HepG2 (cell line): ENCODE data around the gene PLA2G4A. TPM values are rescaled to one million over a fixed set of nuclear protein-coding genes. Genes with fewer than 3 reads are reported as not detected.

ENCODE experiments used
- ATAC-seq: fragments of 200-7000 bp; cut with Tn5 transposase; 3 replicates; pipeline ENCODE4 v1.9.1; 2020; ENCODE audit warnings: mild to moderate bottlenecking, moderate library complexity
- BruUV-seq: library from RNA; stranded (reverse); fragments of 400-500 nt; replicated peaks from 2 replicates; lab custom pipeline; 2021; lab: Mats Ljungman, UMichigan
- CTCF ChIA-PET: fragments of 300-600 bp; formaldehyde crosslinking; extraction: SDS; loops from one replicate; lab custom pipeline; 2021; ENCODE audit warnings: low total read pairs, inconsistent platforms, low intra/inter-chr PET ratio; lab: Yijun Ruan, JAX
- POLR2A ChIA-PET: fragments of 350-600 bp; sonication (Branson Sonifier 250); formaldehyde crosslinking; loops from one replicate; lab custom pipeline; 2020; ENCODE audit warnings: antibody characterized with exemption, inconsistent platforms; lab: Yijun Ruan, JAX
- DNase-seq: peaks from one replicate; pipeline ENCODE4 v3.0.0-alpha.2; 2015; ENCODE audit warnings: low spot score
- FAIRE-seq: peaks from 3 replicates; lab custom pipeline; 2011; peaks lifted over from hg19 to GRCh38; lab: Jason Lieb, UNC
- H2AFZ ChIP-seq: one replicate; pipeline ENCODE4 v1.6.1; 2011; ENCODE audit warnings: low read length, inconsistent platforms
- H3K27ac ChIP-seq: fragments of 300-600 bp; 3 replicates; pipeline ENCODE4 v1.8.0; 2011; ENCODE audit warnings: mixed run types, mild to moderate bottlenecking, mixed read lengths, low read length, inconsistent platforms; ENCODE audit not compliant: insufficient read depth; ENCODE audit errors: extremely low read length
- H3K27me3 ChIP-seq, 2 experiments: fragments of 200-600 bp in 1 of 2; 2 replicates in 1 of 2; 3 replicates in 1 of 2; pipeline versions ENCODE4 v1.6.0 to v1.8.0; 2011; ENCODE audit warnings: low read length in 2 of 2, mild to moderate bottlenecking in 2 of 2, moderate library complexity in 2 of 2, inconsistent platforms in 1 of 2; ENCODE audit not compliant: insufficient read depth in 2 of 2, control insufficient read depth in 1 of 2
- H3K36me3 ChIP-seq, 2 experiments: fragments of 200-600 bp in 1 of 2; replicated peaks in 1 of 2; 2 replicates in 1 of 2; 3 replicates in 1 of 2; pipeline versions ENCODE4 v1.5.1 to v1.8.0; 2011; ENCODE audit warnings: low read length in 2 of 2, inconsistent platforms in 1 of 2; ENCODE audit not compliant: insufficient read depth in 2 of 2, control insufficient read depth in 1 of 2
- H3K4me1 ChIP-seq: 2 replicates; pipeline ENCODE4 v1.5.1; 2012; ENCODE audit warnings: low read length, inconsistent platforms; ENCODE audit not compliant: insufficient read depth
- H3K4me2 ChIP-seq: 2 replicates; pipeline ENCODE4 v1.6.0; 2011; ENCODE audit warnings: low read depth, low read length, inconsistent platforms
- H3K4me3 ChIP-seq, 3 experiments: fragments of 200-600 bp in 1 of 3; sonication (generic), shearing (Covaris generic) in 1 of 3; replicated peaks in 1 of 3; 2 replicates each; pipeline ENCODE4 v1.5.1; 2011 to 2016; ENCODE audit warnings: low read length in 3 of 3, inconsistent platforms in 2 of 3, low read depth in 2 of 3, mild to moderate bottlenecking in 2 of 3, control low read depth in 1 of 3, mixed read lengths in 1 of 3; ENCODE audit not compliant: insufficient read depth in 1 of 3
- H3K79me2 ChIP-seq: one replicate; pipeline ENCODE4 v1.6.1; 2011; ENCODE audit warnings: low read length, inconsistent platforms; ENCODE audit not compliant: insufficient read depth
- H3K9ac ChIP-seq: 2 replicates; pipeline ENCODE4 v1.6.0; 2011; ENCODE audit warnings: mild to moderate bottlenecking, low read depth, low read length, inconsistent platforms; ENCODE audit not compliant: insufficient read depth
- H3K9me3 ChIP-seq: 2 replicates; pipeline ENCODE4 v1.5.1; 2012; ENCODE audit warnings: mild to moderate bottlenecking, low read length
- H4K20me1 ChIP-seq: 2 replicates; pipeline ENCODE4 v1.6.0; 2011; ENCODE audit warnings: inconsistent platforms, mild to moderate bottlenecking, low read length, moderate library complexity; ENCODE audit not compliant: insufficient read depth
- ATAD3A ChIP-seq: sonication (generic); formaldehyde crosslinking; IDR thresholded peaks from 2 replicates; pipeline ENCODE4 v1.4.0; 2020; ENCODE audit warnings: missing genetic modification reagents
- GZF1 ChIP-seq: sonication (generic); formaldehyde crosslinking; IDR thresholded peaks from 2 replicates; pipeline ENCODE4 v1.5.1; 2020; ENCODE audit warnings: mild to moderate bottlenecking, missing genetic modification reagents
- NFKBIZ ChIP-seq: IDR thresholded peaks from 2 replicates; pipeline ENCODE4 v1.6.1; 2018; ENCODE audit warnings: missing genetic modification reagents, missing compliant biosample characterization
- NR2C2 ChIP-seq: sonication (generic); formaldehyde crosslinking; IDR thresholded peaks from 2 replicates; pipeline ENCODE4 v1.4.0; 2020; ENCODE audit warnings: missing genetic modification reagents, mild to moderate bottlenecking, moderate library complexity, borderline replicate concordance
- NRL ChIP-seq: sonication (generic); formaldehyde crosslinking; IDR thresholded peaks from 2 replicates; pipeline ENCODE4 v1.5.0; 2020; ENCODE audit warnings: missing genetic modification reagents, mild to moderate bottlenecking, moderate library complexity, borderline replicate concordance
- PCBP2 ChIP-seq: fragments of 200-400 bp; formaldehyde crosslinking; optimal IDR thresholded peaks from 2 replicates; pipeline ENCODE3; 2018; ENCODE audit warnings: low read length, low read depth; ENCODE audit not compliant: poor library complexity, severe bottlenecking
- RORA ChIP-seq: sonication (generic); formaldehyde crosslinking; IDR thresholded peaks from 2 replicates; pipeline ENCODE4 v1.5.0; 2020; ENCODE audit warnings: mild to moderate bottlenecking, missing genetic modification reagents, moderate library complexity
- SALL2 ChIP-seq: sonication (generic); formaldehyde crosslinking; IDR thresholded peaks from 2 replicates; pipeline ENCODE4 v1.8.1; 2023; ENCODE audit warnings: mild to moderate bottlenecking, missing genetic modification reagents, inconsistent platforms
- STAT6 ChIP-seq: sonication (generic); formaldehyde crosslinking; IDR thresholded peaks from 2 replicates; pipeline ENCODE4 v1.4.0; 2020; ENCODE audit warnings: missing genetic modification reagents, mild to moderate bottlenecking, borderline replicate concordance
- ZNF24 ChIP-seq: fragments of 450-650 bp; IDR thresholded peaks from 2 replicates; pipeline ENCODE4 v1.6.1; 2017; ENCODE audit warnings: antibody characterized with exemption, mild to moderate bottlenecking
- ZNF780A ChIP-seq: sonication (generic); formaldehyde crosslinking; IDR thresholded peaks from 2 replicates; pipeline ENCODE4 v1.8.0; 2022; ENCODE audit warnings: mild to moderate bottlenecking, missing genetic modification reagents, moderate library complexity
- WGBS: methylation state at CpG from one replicate; pipeline ENCODE4 v1.1.6; 2017; ENCODE audit warnings: low lambda C conversion rate; 5-methylcytosine and 5-hydroxymethylcytosine counted together
- in situ Hi-C: cut with HindIII; loops from 2 replicates; pipeline ENCODE4 v1.10.0; 2017; ENCODE audit warnings: low pct_unique_long_range_greater_than_20kb; ENCODE audit not compliant: extremely low pct_ligation_motif_present
- intact Hi-C: fragments of 100-400 bp; cut with micrococcal nuclease; formaldehyde crosslinking; loops from one replicate; pipeline ENCODE4 v1.10.0; 2022; ENCODE audit not compliant: unreplicated experiment
- polyA plus RNA-seq, 8 experiments: library from polyadenylated mRNA; depleted of rRNA in 3 of 8; stranded (reverse) in 7 of 8; unstranded in 1 of 8; fragments of >200 nt; fragmentation: Illumina TruSeq in 4 of 8; extraction: Trizol in 4 of 8; gene quantifications; 2 replicates each; pipeline versions ENCODE4 v1.2.1 to v1.2.3, GENCODE V29; 2011 to 2016; ENCODE audit warnings: low read depth in 4 of 8, missing spikeins in 1 of 8, mixed read lengths in 1 of 8; ENCODE audit not compliant: insufficient read depth in 1 of 8
- total RNA-seq, 5 experiments: library from RNA; depleted of rRNA; stranded (reverse); fragments of >200 nt; fragmentation: Illumina TruSeq; extraction: Trizol; gene quantifications; 2 replicates each; pipeline ENCODE4 v1.2.3, GENCODE V29; 2016; ENCODE audit warnings: low read depth in 1 of 5
- TF ChIP-seq, protein P1 (sequence below): sonication (generic); formaldehyde crosslinking; IDR thresholded peaks from 2 replicates; pipeline ENCODE4 v1.5.1; 2020; ENCODE audit warnings: missing genetic modification reagents, mild to moderate bottlenecking, borderline replicate concordance
- TF ChIP-seq, protein P2 (sequence below): sonication (generic); formaldehyde crosslinking; IDR thresholded peaks from 2 replicates; pipeline ENCODE4 v1.5.1; 2020; ENCODE audit warnings: missing genetic modification reagents, mild to moderate bottlenecking, borderline replicate concordance

PLA2G4A gene
- total and polyA plus RNA-seq, 2 of the 13 experiments (the other 11 are each of a cell fraction or from before 2014, with no cell fraction given) = not detected

GRCh38 chr1:186843226-186843625 is 14.5 kb downstream of the PLA2G4A start (continued):
- no peak for TF ChIP-seq ATAD3A

DNA sequence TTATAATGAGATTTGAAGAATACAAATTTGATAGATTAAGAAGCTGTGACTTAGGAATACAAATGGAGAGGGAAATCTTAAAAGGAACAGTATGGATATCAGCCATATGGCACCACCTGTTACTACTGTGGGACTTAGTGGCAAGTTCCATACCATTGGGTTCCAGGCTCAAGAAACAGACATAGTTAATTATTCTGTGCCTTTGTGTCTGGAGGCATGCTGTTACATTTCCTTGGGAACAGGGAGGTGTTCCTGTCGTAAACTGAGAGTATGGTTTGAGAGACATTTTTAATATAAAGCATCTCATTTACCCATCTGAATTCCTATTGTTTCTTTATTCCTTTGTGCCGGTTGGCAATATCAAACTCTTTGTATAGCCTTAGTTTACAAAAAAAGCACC is 15.2 kb downstream of the PLA2G4A start:
- ATAC-seq = no peak
- H2AFZ ChIP-seq = no peak overlapping the region
- no peak overlapping the region for H3K9ac ChIP-seq
- no peaks in the 10 kb centered on the region for H3K79me2 ChIP-seq
- intact Hi-C loops (no loop called here), in situ Hi-C loops (no loop called here)
- no peaks in the 10 kb centered on the region for H3K4me1 ChIP-seq
- no TSS peak for BruUV-seq
- no peak overlapping the region for H3K27ac ChIP-seq
- no peak for FAIRE-seq
- DNase-seq = no peak
- CTCF ChIA-PET = no interaction called here
- no peak overlapping the region for H3K4me3 ChIP-seq
- TF ChIP-seq NRL (CRISPR knock-in tag) (no peak), STAT6 (CRISPR knock-in tag) (no peak), PCBP2 (no peak), SALL2 (CRISPR knock-in tag) (no peak), GZF1 (CRISPR knock-in tag) (no peak), ZNF24 (no peak), ZNF780A (CRISPR knock-in tag) (no peak), RORA (CRISPR knock-in tag) (no peak), NR2C2 (no peak), NFKBIZ (CRISPR knock-in tag) (no peak)
- TF ChIP-seq, protein P1, sequence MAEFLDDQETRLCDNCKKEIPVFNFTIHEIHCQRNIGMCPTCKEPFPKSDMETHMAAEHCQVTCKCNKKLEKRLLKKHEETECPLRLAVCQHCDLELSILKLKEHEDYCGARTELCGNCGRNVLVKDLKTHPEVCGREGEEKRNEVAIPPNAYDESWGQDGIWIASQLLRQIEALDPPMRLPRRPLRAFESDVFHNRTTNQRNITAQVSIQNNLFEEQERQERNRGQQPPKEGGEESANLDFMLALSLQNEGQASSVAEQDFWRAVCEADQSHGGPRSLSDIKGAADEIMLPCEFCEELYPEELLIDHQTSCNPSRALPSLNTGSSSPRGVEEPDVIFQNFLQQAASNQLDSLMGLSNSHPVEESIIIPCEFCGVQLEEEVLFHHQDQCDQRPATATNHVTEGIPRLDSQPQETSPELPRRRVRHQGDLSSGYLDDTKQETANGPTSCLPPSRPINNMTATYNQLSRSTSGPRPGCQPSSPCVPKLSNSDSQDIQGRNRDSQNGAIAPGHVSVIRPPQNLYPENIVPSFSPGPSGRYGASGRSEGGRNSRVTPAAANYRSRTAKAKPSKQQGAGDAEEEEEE (CRISPR knock-in tag) = no peak
- TF ChIP-seq, protein P2, sequence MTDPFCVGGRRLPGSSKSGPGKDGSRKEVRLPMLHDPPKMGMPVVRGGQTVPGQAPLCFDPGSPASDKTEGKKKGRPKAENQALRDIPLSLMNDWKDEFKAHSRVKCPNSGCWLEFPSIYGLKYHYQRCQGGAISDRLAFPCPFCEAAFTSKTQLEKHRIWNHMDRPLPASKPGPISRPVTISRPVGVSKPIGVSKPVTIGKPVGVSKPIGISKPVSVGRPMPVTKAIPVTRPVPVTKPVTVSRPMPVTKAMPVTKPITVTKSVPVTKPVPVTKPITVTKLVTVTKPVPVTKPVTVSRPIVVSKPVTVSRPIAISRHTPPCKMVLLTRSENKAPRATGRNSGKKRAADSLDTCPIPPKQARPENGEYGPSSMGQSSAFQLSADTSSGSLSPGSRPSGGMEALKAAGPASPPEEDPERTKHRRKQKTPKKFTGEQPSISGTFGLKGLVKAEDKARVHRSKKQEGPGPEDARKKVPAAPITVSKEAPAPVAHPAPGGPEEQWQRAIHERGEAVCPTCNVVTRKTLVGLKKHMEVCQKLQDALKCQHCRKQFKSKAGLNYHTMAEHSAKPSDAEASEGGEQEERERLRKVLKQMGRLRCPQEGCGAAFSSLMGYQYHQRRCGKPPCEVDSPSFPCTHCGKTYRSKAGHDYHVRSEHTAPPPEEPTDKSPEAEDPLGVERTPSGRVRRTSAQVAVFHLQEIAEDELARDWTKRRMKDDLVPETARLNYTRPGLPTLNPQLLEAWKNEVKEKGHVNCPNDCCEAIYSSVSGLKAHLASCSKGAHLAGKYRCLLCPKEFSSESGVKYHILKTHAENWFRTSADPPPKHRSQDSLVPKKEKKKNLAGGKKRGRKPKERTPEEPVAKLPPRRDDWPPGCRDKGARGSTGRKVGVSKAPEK (CRISPR knock-in tag) = no peak
- H3K36me3 ChIP-seq = no peaks in the 10 kb centered on the region
- 21% methylated on average over 2 of the region's 2 CpGs for WGBS
- POLR2A ChIA-PET = no interaction called here
- H3K9me3 ChIP-seq = no peaks in the 10 kb centered on the region
- H4K20me1 ChIP-seq = no peaks in the 10 kb centered on the region
- no peak overlapping the region for H3K4me2 ChIP-seq
- no peaks in the 10 kb centered on the region for H3K27me3 ChIP-seq
